ENCODE measurements around the gene CAMSAP3.

The CAMSAP3 gene

DNA sequence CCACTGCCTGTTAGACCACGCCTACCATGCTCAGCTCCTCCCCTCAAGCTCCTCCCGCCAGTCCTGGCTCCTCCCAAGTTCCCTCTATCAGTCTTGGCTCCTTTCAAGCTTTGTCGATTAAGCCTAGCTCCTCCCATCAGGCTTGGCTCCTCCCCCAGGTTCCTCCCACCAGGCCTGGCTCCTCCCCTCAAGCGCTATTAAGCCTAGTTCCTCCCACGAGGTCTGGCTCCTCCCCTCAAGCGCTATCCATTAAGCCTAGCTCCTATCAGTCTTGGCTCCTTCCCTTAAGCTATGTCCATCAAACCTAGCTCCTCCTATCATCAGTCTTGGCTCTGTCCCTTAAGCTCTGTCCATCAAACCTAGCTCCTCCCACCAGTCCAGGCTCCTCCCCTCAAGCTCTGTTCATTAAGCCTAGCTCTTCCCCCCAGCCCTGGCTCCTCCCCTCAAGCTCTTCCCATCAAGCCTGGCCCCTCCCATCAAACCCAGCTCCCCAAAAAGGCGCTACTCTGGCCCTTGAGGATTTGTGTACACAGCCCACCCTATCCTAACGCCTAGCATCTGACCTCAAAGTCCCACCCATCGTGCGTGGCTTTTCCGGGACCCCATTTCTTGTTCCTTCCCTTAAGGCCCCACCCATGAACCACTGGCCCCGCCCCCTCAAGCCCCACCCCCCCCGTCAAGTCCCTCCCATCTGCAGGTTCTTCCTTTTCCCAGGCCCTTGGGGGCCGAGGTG, 10.0 kb downstream of the CAMSAP3 start:
- TF ChIP-seq, protein P1, sequence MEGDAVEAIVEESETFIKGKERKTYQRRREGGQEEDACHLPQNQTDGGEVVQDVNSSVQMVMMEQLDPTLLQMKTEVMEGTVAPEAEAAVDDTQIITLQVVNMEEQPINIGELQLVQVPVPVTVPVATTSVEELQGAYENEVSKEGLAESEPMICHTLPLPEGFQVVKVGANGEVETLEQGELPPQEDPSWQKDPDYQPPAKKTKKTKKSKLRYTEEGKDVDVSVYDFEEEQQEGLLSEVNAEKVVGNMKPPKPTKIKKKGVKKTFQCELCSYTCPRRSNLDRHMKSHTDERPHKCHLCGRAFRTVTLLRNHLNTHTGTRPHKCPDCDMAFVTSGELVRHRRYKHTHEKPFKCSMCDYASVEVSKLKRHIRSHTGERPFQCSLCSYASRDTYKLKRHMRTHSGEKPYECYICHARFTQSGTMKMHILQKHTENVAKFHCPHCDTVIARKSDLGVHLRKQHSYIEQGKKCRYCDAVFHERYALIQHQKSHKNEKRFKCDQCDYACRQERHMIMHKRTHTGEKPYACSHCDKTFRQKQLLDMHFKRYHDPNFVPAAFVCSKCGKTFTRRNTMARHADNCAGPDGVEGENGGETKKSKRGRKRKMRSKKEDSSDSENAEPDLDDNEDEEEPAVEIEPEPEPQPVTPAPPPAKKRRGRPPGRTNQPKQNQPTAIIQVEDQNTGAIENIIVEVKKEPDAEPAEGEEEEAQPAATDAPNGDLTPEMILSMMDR (IDR thresholded peaks at IDR 0.05; ENCODE audit: low read depth, low read length), result no peak
- no peak for DNase-seq (ENCODE audit: extremely low read depth, low read depth)

DNA sequence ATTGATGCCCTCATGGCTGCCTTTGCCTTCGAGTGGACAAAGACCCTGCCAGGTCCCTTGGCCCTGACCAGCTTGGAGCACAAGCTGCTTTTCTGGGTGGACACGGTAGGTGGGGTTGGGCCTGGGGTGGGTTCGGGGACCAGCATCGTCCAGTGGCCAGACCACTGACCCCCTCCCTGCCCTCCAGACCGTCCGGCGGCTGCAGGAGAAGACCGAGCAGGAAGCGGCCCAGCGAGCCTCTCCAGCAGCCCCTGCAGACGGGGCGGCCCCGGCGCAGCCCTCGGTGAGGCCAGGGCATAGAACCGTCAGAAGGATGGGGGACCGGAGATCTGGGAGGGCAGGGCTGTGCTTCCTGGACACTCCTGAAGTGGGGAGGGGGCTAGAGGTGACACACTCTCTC, 10.6 kb downstream of the CAMSAP3 start:
- TF ChIP-seq, protein P1 (IDR thresholded peaks at IDR 0.05; ENCODE audit: low read depth, low read length), result no peak
- DNase-seq (ENCODE audit: extremely low read depth, low read depth), result no peak

DNA sequence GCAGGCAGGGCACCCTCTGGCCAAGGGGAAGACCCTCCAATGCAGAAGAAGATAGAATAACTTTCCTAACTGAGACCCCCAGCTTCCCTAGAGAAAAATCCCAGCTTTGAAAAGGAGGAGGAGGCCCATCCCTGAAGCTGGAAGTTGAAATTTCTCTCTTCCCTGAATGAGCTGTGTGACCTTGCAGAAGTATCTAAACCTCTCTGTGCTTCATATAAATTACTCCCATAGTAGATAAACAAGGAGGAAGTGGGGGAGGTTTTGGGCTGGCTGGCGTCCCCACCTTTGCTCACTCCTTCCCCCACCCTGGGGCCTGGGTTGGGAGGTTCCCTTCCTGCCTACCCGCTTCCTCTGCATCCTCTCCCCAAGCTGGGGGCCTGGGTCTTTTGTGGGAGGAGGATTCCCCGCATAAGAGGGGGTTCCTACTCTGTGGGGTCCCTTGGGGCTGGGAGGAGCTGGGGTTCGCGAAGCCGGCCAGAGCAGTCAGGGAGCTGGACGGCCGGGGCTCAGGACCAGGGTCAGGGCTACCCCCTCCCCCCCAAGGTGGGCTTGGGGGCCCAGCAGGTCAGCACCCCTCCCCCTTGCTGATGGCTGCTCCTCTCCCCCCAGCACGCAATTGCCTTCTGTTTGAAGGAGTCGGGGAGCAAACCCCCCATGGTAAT, 11.7 kb downstream of the CAMSAP3 start:
- TF ChIP-seq, protein P1 (IDR thresholded peaks at IDR 0.05; ENCODE audit: low read depth, low read length), result no peak

DNA sequence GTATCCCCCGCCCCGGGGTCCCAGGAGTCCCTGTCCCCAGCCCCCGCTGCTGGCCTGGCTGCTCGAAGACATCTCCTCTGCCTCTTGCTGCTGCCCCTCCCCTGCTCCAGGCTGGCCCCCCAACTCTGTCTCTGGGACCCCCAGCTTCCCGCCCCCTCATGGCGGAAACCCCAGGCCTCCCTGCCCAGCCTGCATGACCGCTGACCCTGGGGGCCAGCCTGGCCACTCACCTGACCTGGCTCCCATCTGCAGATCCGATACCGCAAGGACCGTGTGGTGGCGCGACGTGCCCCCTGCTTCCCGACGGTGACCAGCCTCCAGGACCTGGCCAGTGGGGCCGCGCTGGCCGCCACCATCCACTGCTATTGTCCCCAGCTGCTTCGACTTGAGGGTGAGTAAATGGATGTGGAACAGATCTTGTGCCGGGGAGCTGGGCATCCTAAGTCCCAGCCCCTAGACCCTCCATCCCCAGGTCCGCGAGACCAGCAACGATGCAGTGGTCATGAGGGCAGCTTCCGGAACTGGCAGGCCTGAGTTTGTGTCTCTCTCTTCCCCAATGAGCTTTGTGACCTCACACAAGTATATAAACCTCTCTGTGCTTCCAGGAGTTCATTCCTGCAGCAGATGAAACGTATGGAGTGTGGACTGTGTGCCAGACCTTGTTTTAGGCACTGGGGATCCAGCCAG, 12.4 kb downstream of the CAMSAP3 start:
- TF ChIP-seq, protein P1 (IDR thresholded peaks at IDR 0.05; ENCODE audit: low read depth, low read length), result no peak

More for the DNA sequence above, 11.7 kb downstream of the CAMSAP3 start:
- DNase-seq (ENCODE audit: extremely low read depth, low read depth), result no peak

DNA sequence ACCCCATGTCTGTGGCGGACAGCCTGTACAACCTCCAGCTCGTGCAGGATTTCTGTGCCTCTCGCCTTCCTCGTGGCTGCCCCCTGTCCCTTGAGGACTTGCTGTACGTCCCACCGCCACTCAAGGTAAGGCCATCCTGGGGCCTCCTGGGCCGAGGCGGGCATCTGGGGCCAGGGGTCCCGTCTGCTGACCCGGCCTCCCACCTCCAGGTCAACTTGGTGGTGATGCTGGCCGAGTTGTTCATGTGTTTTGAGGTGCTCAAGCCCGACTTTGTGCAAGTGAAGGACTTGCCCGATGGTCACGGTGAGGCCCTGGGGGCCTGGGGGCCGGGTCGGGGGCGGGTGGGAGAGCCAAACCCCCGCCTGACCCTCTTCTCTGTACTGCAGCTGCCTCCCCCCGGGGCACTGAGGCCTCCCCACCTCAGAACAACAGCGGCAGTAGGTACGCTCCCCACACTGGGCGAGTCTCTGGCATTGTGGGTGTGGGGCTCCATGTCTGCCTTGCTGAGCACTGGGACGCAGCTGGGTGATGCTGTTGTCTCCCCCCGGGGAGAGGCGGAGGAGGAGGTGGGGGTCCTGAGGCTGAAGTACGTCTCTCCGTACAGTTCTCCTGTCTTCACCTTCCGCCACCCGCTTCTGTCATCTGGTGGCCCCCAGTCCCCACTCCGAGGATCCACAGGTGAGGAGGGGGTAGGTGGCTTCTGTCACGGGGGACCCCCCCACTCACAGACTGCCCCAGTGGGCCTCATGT, 15.0 kb downstream of the CAMSAP3 start:
- DNase-seq (ENCODE audit: extremely low read depth, low read depth), result no peak
- TF ChIP-seq, protein P1 (IDR thresholded peaks at IDR 0.05; ENCODE audit: low read depth, low read length), result no peak

More for the DNA sequence above, 12.4 kb downstream of the CAMSAP3 start:
- DNase-seq (ENCODE audit: extremely low read depth, low read depth), result no peak

DNA sequence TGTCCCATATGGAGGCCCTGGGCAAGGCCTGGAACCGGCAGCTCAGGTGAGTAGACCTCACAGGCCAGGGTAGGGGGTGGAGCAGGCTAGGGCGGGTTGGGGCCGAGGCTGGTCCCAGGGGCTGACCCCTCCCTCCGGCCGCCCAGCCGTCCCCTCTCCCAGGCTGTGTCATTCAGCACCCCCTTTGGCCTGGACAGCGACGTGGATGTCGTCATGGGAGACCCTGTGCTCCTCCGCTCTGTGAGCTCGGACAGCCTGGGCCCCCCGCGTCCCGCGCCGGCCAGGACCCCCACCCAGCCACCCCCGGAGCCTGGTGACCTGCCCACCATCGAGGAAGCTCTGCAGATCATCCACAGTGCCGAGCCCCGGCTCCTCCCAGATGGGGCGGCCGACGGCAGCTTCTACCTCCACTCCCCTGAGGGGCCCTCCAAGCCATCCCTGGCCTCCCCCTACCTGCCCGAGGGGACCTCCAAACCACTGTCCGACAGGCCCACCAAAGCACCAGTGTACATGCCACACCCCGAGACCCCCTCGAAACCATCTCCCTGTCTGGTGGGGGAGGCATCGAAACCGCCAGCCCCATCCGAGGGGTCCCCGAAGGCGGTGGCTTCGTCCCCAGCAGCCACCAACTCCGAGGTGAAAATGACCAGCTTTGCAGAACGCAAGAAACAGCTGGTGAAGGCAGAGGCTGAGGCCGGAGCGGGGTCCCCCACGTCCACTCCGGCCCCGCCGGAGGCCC, 16.0 kb downstream of the CAMSAP3 start:
- no peak for DNase-seq (ENCODE audit: extremely low read depth, low read depth)
- TF ChIP-seq, protein P1 (IDR thresholded peaks at IDR 0.05; ENCODE audit: low read depth, low read length), result no peak

Measured in AG09319 (cell line).